ENCODE data around the gene MRPL21. TPM values are rescaled to one million over a fixed set of nuclear protein-coding genes. Genes with fewer than 3 reads are reported as not detected.

MRPL21 gene
- total and polyA plus RNA-seq, 9 of the 15 experiments (the other 6 are each of a cell fraction or from before 2014, with no cell fraction given) = 196 to 618 (median 232) TPM

DNA sequence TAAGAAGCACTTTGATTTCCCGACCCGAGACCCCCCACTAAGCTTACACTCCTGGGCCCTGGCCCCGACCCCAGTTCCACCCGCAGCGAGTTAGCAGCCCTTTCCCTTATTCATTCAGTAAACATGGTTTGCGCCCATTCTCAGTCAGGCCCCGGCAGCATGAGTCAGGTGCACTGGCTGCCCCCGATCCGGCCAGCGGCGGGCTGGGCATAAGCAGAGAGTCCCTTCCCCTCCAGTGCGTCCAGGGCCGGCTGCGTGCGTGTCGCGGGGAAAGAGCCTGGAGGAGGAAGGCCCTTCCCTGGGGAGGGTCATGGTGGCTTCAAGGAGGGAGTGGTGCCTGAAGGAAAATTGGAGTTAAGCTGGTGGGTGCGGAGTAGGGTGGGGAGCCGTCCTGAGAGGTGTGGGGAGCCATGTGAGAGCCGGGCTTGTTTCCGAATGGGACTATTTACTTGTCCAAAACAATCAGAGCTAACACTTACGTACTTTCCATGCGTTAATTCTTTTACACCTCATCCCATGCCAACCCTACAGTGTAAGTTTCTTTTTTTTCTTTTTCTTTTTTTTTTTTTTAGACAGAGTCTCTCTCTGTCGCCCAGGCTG is 716 bp upstream of the MRPL21 start (continued):
- TF ChIP-seq USF2 (CRISPR knock-in tag; IDR thresholded peaks at IDR 0.05) (no peak), HDAC1 (IDR thresholded peaks at IDR 0.05) (peak in 1 of 2 experiments; percentile 41; a peak in 1 of 4 replicates), PPARD (CRISPR knock-in tag; IDR thresholded peaks at IDR 0.05) (no peak), ZBTB11 (CRISPR knock-in tag; IDR thresholded peaks at IDR 0.05) (peak in 1 of 3 experiments; percentile 94; a peak in 2 of 6 replicates), FOXJ3 (CRISPR knock-in tag; IDR thresholded peaks at IDR 0.05) (0 out of 2 replicates have a peak, but pooled peaks have one; percentile 12), ZFP30 (CRISPR knock-in tag; IDR thresholded peaks at IDR 0.05; ENCODE audit: borderline replicate concordance) (no peak), ETV1 (tag; conservative IDR thresholded peaks at IDR 0.05; ENCODE audit: low read depth) (no peak)

Measured in K562 (cell line).